SH-SY5Y (cell line): ENCODE results near the gene PPP1R9B.

ENCODE experiments used
- GATA2 ChIP-seq: IDR thresholded peaks from 2 replicates; pipeline ENCODE4 v1.6.1; 2011; ENCODE audit warnings: mild to moderate bottlenecking, low read depth, low read length
- GATA3 ChIP-seq: IDR thresholded peaks from 2 replicates; pipeline ENCODE4 v1.6.1; 2011; ENCODE audit warnings: low read depth, mild to moderate bottlenecking, low read length, moderate library complexity

DNA sequence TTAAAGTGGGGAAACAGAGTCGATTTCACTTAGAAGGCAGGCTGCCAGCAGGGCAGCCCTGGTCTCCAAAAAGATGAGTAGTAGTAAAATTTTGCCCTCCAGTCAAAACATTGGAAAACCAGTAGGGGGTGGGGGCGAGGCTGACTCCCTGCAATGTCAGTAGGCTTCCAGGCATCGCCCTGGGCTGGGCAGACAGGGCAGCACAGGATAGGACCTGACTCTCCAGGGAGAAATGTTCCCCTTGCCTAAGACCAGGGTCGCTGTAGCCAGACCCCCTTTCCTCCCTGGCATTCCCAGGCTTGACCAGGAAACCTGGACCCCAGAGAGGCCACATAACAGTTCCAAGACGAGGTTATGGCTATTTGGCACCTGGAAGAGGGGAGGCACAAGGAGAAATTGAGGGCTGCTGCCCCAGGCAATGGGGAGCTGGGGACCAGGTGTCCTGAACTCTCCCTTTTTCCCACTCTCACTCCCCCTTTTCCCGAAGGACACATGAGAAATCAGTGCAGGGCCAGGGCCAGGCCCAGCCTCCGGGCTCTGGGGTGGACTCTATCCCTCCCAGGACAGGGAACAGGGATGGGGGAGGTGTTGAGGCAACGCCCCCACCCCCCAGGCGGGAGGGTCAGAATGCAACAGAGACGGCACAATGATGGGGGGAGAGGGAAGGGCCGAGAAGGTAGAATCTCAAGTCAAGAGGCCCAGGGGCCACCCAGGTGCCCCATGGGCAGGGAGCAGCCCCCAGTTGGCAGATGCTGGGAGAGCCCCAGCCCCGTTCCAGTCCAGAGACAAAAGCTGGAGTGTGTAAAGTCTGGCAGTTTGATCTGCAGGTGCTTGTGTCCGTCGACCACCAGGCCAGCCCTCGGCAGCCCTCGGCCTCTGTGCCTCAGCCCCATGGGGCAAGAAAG is 16.0 kb downstream of the PPP1R9B start:
- no peak for TF ChIP-seq GATA2
- no peak for TF ChIP-seq GATA3
